Measurements from ENCODE around the gene MMP24OS. TPM values are rescaled to one million over a fixed set of nuclear protein-coding genes. Genes with fewer than 3 reads are reported as not detected.

MMP24OS gene
- total and polyA plus RNA-seq, 4 donors, result 5.2 to 16.0 (median 10.3) TPM

DNA sequence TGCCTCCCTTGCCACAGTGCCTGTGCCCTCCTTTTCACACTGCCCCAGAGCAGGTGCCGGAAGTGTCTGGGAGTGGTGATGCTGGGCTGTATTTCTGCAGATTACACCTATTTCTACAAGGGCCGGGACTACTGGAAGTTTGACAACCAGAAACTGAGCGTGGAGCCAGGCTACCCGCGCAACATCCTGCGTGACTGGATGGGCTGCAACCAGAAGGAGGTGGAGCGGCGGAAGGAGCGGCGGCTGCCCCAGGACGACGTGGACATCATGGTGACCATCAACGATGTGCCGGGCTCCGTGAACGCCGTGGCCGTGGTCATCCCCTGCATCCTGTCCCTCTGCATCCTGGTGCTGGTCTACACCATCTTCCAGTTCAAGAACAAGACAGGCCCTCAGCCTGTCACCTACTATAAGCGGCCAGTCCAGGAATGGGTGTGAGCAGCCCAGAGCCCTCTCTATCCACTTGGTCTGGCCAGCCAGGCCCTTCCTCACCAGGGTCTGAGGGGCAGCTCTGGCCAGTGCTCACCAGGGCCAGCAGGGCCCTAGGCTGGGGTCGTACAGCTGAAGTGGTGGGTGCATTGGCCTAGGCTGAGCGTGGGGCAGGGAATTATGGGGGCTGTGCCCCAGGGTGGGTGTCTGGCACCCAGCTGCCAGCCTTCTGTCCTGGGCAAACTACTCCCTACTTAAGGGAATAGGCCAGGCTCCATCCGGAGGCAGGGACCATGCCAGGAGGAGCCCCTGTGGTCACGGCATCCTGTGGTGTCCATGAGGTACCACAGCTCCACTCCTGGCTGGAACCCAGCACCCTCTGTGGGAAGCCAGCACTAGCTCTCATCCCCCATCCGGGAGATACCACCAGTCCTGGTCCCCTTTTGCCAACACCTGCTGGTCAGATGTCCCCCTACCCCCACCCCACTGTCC, 3.5 kb downstream of the MMP24OS start:
- peaks cover 0 to 15% (median 8%) of the 10 kb centered on the region in 4 donors for H3K4me1 ChIP-seq (ENCODE audit: control insufficient read depth in 4 of 4, insufficient read depth in 4 of 4, low read length in 3 of 4)
- TF ChIP-seq ATF3 (IDR thresholded peaks at IDR 0.05), result no peak
- TF ChIP-seq, protein P1, sequence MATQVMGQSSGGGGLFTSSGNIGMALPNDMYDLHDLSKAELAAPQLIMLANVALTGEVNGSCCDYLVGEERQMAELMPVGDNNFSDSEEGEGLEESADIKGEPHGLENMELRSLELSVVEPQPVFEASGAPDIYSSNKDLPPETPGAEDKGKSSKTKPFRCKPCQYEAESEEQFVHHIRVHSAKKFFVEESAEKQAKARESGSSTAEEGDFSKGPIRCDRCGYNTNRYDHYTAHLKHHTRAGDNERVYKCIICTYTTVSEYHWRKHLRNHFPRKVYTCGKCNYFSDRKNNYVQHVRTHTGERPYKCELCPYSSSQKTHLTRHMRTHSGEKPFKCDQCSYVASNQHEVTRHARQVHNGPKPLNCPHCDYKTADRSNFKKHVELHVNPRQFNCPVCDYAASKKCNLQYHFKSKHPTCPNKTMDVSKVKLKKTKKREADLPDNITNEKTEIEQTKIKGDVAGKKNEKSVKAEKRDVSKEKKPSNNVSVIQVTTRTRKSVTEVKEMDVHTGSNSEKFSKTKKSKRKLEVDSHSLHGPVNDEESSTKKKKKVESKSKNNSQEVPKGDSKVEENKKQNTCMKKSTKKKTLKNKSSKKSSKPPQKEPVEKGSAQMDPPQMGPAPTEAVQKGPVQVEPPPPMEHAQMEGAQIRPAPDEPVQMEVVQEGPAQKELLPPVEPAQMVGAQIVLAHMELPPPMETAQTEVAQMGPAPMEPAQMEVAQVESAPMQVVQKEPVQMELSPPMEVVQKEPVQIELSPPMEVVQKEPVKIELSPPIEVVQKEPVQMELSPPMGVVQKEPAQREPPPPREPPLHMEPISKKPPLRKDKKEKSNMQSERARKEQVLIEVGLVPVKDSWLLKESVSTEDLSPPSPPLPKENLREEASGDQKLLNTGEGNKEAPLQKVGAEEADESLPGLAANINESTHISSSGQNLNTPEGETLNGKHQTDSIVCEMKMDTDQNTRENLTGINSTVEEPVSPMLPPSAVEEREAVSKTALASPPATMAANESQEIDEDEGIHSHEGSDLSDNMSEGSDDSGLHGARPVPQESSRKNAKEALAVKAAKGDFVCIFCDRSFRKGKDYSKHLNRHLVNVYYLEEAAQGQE (IDR thresholded peaks at IDR 0.05), result no peak
- TF ChIP-seq HNF4G (IDR thresholded peaks at IDR 0.05), result no peak
- no peak for TF ChIP-seq RXRA (IDR thresholded peaks at IDR 0.05)
- no peak for TF ChIP-seq TAF1 (conservative IDR thresholded peaks at IDR 0.05)
- no peak for TF ChIP-seq FOXA2 (IDR thresholded peaks at IDR 0.05)
- TF ChIP-seq RAD21 (IDR thresholded peaks at IDR 0.05), result no peak
- TF ChIP-seq, protein P2, sequence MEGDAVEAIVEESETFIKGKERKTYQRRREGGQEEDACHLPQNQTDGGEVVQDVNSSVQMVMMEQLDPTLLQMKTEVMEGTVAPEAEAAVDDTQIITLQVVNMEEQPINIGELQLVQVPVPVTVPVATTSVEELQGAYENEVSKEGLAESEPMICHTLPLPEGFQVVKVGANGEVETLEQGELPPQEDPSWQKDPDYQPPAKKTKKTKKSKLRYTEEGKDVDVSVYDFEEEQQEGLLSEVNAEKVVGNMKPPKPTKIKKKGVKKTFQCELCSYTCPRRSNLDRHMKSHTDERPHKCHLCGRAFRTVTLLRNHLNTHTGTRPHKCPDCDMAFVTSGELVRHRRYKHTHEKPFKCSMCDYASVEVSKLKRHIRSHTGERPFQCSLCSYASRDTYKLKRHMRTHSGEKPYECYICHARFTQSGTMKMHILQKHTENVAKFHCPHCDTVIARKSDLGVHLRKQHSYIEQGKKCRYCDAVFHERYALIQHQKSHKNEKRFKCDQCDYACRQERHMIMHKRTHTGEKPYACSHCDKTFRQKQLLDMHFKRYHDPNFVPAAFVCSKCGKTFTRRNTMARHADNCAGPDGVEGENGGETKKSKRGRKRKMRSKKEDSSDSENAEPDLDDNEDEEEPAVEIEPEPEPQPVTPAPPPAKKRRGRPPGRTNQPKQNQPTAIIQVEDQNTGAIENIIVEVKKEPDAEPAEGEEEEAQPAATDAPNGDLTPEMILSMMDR (IDR thresholded peaks at IDR 0.05; ENCODE audit: low read depth, low read length, missing input control), result no peak
- TF ChIP-seq, protein P3, sequence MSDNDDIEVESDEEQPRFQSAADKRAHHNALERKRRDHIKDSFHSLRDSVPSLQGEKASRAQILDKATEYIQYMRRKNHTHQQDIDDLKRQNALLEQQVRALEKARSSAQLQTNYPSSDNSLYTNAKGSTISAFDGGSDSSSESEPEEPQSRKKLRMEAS (IDR thresholded peaks at IDR 0.05), result no peak
- TF ChIP-seq GABPA (IDR thresholded peaks at IDR 0.05 in 1 of 2, conservative IDR thresholded peaks at IDR 0.05 in 1 of 2), result no peak
- no peak for TF ChIP-seq EGR1 (IDR thresholded peaks at IDR 0.05; ENCODE audit: low read depth in 2 of 2)
- TF ChIP-seq SP1 (IDR thresholded peaks at IDR 0.05), result no peak
- no peak for TF ChIP-seq FOXA1 (IDR thresholded peaks at IDR 0.05)
- no peak for TF ChIP-seq YY1 (IDR thresholded peaks at IDR 0.05)
- TF ChIP-seq, protein P4, sequence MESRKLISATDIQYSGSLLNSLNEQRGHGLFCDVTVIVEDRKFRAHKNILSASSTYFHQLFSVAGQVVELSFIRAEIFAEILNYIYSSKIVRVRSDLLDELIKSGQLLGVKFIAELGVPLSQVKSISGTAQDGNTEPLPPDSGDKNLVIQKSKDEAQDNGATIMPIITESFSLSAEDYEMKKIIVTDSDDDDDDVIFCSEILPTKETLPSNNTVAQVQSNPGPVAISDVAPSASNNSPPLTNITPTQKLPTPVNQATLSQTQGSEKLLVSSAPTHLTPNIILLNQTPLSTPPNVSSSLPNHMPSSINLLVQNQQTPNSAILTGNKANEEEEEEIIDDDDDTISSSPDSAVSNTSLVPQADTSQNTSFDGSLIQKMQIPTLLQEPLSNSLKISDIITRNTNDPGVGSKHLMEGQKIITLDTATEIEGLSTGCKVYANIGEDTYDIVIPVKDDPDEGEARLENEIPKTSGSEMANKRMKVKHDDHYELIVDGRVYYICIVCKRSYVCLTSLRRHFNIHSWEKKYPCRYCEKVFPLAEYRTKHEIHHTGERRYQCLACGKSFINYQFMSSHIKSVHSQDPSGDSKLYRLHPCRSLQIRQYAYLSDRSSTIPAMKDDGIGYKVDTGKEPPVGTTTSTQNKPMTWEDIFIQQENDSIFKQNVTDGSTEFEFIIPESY (IDR thresholded peaks at IDR 0.05), result no peak
- H3K9me3 ChIP-seq (ENCODE audit: control insufficient read depth in 4 of 4, low read length in 3 of 4), result no peaks in the 10 kb centered on the region
- H3K9ac ChIP-seq (ENCODE audit: low read depth in 1 of 2, low read length in 2 of 2), result no peak overlapping the region
- no peak overlapping the region for H3K4me3 ChIP-seq (ENCODE audit: low read depth in 1 of 3, low read length in 3 of 3)
- H3K27me3 ChIP-seq (ENCODE audit: control insufficient read depth in 4 of 4, insufficient read depth in 4 of 4, low read length in 3 of 4), result no peaks in the 10 kb centered on the region
- no peak overlapping the region for H3K27ac ChIP-seq (ENCODE audit: low read depth in 1 of 2, low read length in 2 of 2)
- no peak for DNase-seq (ENCODE audit: low spot score)
- H3K36me3 ChIP-seq (ENCODE audit: control insufficient read depth in 4 of 4, insufficient read depth in 3 of 4, low read depth in 1 of 4, low read length in 3 of 4), result peaks cover 8 to 24% (median 12%) of the 10 kb centered on the region in 4 donors
- WGBS, result 94% methylated on average over 24 of the region's 24 CpGs
